IMR-90 (cell line): ENCODE measurements around the gene ADCY9. TPM values are rescaled to one million over a fixed set of nuclear protein-coding genes. Genes with fewer than 3 reads are reported as not detected.

Experiments used
- ATAC-seq: fragments of 200-7000 bp; cut with Tn5 transposase; 2 replicates; pipeline ENCODE4 v1.9.1; 2020; ENCODE audit warnings: low read depth, mild to moderate bottlenecking, moderate library complexity
- BruUV-seq: library from RNA; stranded (reverse); fragments of 400-500 nt; replicated peaks from 2 replicates; lab custom pipeline; 2021; lab: Mats Ljungman, UMichigan
- CTCF ChIA-PET: fragments of 300-600 bp; formaldehyde crosslinking; extraction: SDS; loops from one replicate; lab custom pipeline; 2021; ENCODE audit warnings: antibody characterized with exemption; lab: Yijun Ruan, JAX
- POLR2A ChIA-PET: fragments of 300-600 bp; sonication (Branson Sonifier 250); formaldehyde crosslinking; loops from one replicate; lab custom pipeline; 2022; ENCODE audit warnings: antibody characterized with exemption; ENCODE audit not compliant: unreplicated experiment; lab: Charles Lee
- DNase-seq: peaks from one replicate; pipeline ENCODE4 v3.0.0; 2013
- H2AFZ ChIP-seq: replicated peaks from 2 replicates; pipeline ENCODE3; 2013; ENCODE audit warnings: low read length, mild to moderate bottlenecking; ENCODE audit not compliant: poor library complexity
- H2AK5ac ChIP-seq: 2 replicates; pipeline ENCODE4 v1.6.1; 2013; ENCODE audit warnings: low read depth, low read length, inconsistent platforms
- H2AK9ac ChIP-seq: replicated peaks from 2 replicates; pipeline ENCODE3; 2013; ENCODE audit warnings: mild to moderate bottlenecking, low read depth, low read length, moderate library complexity; ENCODE audit not compliant: poor library complexity
- H2BK120ac ChIP-seq: 2 replicates; pipeline ENCODE4 v1.6.1; 2013; ENCODE audit warnings: low read depth, low read length, inconsistent platforms
- H2BK15ac ChIP-seq: 3 replicates; pipeline ENCODE4 v1.6.1; 2013; ENCODE audit warnings: low read depth, low read length, inconsistent platforms
- H2BK20ac ChIP-seq: 2 replicates; pipeline ENCODE4 v1.6.1; 2013; ENCODE audit warnings: low read depth, mild to moderate bottlenecking, inconsistent platforms, low read length, moderate library complexity
- H2BK5ac ChIP-seq: 2 replicates; pipeline ENCODE4 v1.6.1; 2013; ENCODE audit warnings: mild to moderate bottlenecking, low read depth, low read length, inconsistent platforms; ENCODE audit not compliant: poor library complexity, severe bottlenecking
- H3K14ac ChIP-seq: replicated peaks from 2 replicates; pipeline ENCODE4 v1.6.1; 2013; ENCODE audit warnings: low read depth, low read length, inconsistent platforms
- H3K18ac ChIP-seq: 2 replicates; pipeline ENCODE4 v1.6.1; 2013; ENCODE audit warnings: low read depth, low read length, control low read depth
- H3K23ac ChIP-seq: 2 replicates; pipeline ENCODE4 v1.6.1; 2013; ENCODE audit warnings: low read depth, low read length, inconsistent platforms
- H3K27ac ChIP-seq: 2 replicates; pipeline ENCODE4 v1.5.1; 2013; ENCODE audit warnings: mild to moderate bottlenecking, control low read depth, low read length; ENCODE audit not compliant: insufficient read depth
- H3K27me3 ChIP-seq: 2 replicates; pipeline ENCODE4 v1.6.1; 2013; ENCODE audit warnings: low read length; ENCODE audit not compliant: control insufficient read depth, insufficient read depth
- H3K36me3 ChIP-seq: 2 replicates; pipeline ENCODE4 v1.6.1; 2013; ENCODE audit warnings: low read length, mixed read lengths; ENCODE audit not compliant: control insufficient read depth, insufficient read depth
- H3K4ac ChIP-seq: 2 replicates; pipeline ENCODE4 v1.6.1; 2013; ENCODE audit warnings: low read depth, low read length, inconsistent platforms
- H3K4me1 ChIP-seq: 2 replicates; pipeline ENCODE4 v1.6.1; 2013; ENCODE audit warnings: low read length, mixed read lengths; ENCODE audit not compliant: control insufficient read depth, insufficient read depth
- H3K4me2 ChIP-seq: 2 replicates; pipeline ENCODE4 v1.6.1; 2013; ENCODE audit warnings: low read depth, mild to moderate bottlenecking, control low read depth, low read length, moderate library complexity
- H3K4me3 ChIP-seq: 2 replicates; pipeline ENCODE4 v1.5.1; 2013; ENCODE audit warnings: low read depth, mild to moderate bottlenecking, control low read depth, low read length, moderate library complexity; ENCODE audit not compliant: insufficient read depth
- H3K56ac ChIP-seq: 2 replicates; pipeline ENCODE4 v1.6.1; 2013; ENCODE audit warnings: low read length, inconsistent platforms; ENCODE audit not compliant: insufficient read depth; ENCODE audit errors: extremely low read depth
- H3K79me1 ChIP-seq, 2 experiments: 2 replicates each; pipeline ENCODE4 v1.6.1; 2013; ENCODE audit warnings: low read length in 2 of 2, inconsistent platforms in 1 of 2, low read depth in 1 of 2
- H3K9ac ChIP-seq: 2 replicates; pipeline ENCODE4 v1.6.1; 2013; ENCODE audit warnings: low read depth, low read length, control low read depth
- H3K9me1 ChIP-seq: 2 replicates; pipeline ENCODE4 v1.6.1; 2013; ENCODE audit warnings: low read length, inconsistent platforms; ENCODE audit not compliant: insufficient read depth
- H3K9me3 ChIP-seq: 2 replicates; pipeline ENCODE4 v1.6.1; 2013; ENCODE audit warnings: low read length; ENCODE audit not compliant: control insufficient read depth, insufficient read depth
- H4K20me1 ChIP-seq: 2 replicates; pipeline ENCODE4 v1.6.1; 2013; ENCODE audit warnings: low read length, inconsistent platforms; ENCODE audit not compliant: insufficient read depth
- H4K5ac ChIP-seq: 2 replicates; pipeline ENCODE4 v1.6.1; 2013; ENCODE audit warnings: mild to moderate bottlenecking, low read depth, low read length, control low read depth
- H4K8ac ChIP-seq, 2 experiments: 2 replicates each; pipeline ENCODE4 v1.6.1; 2013; ENCODE audit warnings: low read depth in 2 of 2, low read length in 2 of 2, control low read depth in 1 of 2, inconsistent platforms in 1 of 2
- H4K91ac ChIP-seq: 2 replicates; pipeline ENCODE4 v1.6.1; 2013; ENCODE audit warnings: low read depth, low read length, inconsistent platforms; ENCODE audit not compliant: insufficient read depth
- BHLHE40 ChIP-seq: fragments of 150-350 bp; IDR thresholded peaks from 2 replicates; pipeline ENCODE4 v1.6.1; 2016; ENCODE audit warnings: mild to moderate bottlenecking, low read depth, low read length
- CEBPB ChIP-seq: IDR thresholded peaks from 2 replicates; pipeline ENCODE4 v1.6.1; 2012; ENCODE audit warnings: low read depth, low read length, improper control_type of control experiment
- CHD1 ChIP-seq: IDR thresholded peaks from 2 replicates; pipeline ENCODE4 v1.6.1; 2012; ENCODE audit warnings: low read depth, low read length, improper control_type of control experiment
- CTCF ChIP-seq: conservative IDR thresholded peaks from 2 replicates; pipeline ENCODE4 v1.5.1; 2012; ENCODE audit warnings: mild to moderate bottlenecking, low read depth, low read length, improper control_type of control experiment
- ELK1 ChIP-seq: fragments of 150-350 bp; IDR thresholded peaks from 2 replicates; pipeline ENCODE4 v1.6.1; 2016; ENCODE audit warnings: low read depth, mild to moderate bottlenecking, low read length, moderate library complexity, borderline replicate concordance
- FOS ChIP-seq: fragments of 150-350 bp; IDR thresholded peaks from 2 replicates; pipeline ENCODE4 v1.6.1; 2016; ENCODE audit warnings: low read depth, low read length
- MAFK ChIP-seq: IDR thresholded peaks from 2 replicates; pipeline ENCODE4 v1.6.1; 2012; ENCODE audit warnings: low read depth, low read length, improper control_type of control experiment
- MAZ ChIP-seq: IDR thresholded peaks from 2 replicates; pipeline ENCODE4 v1.6.1; 2012; ENCODE audit warnings: low read depth, mild to moderate bottlenecking, low read length, improper control_type of control experiment, moderate library complexity, borderline replicate concordance
- MXI1 ChIP-seq: IDR thresholded peaks from 2 replicates; pipeline ENCODE4 v1.6.1; 2012; ENCODE audit warnings: low read depth, mild to moderate bottlenecking, low read length, moderate library complexity, borderline replicate concordance
- NFE2L2 ChIP-seq: fragments of 150-350 bp; IDR thresholded peaks from 2 replicates; pipeline ENCODE4 v1.6.1; 2016; ENCODE audit warnings: low read depth, mild to moderate bottlenecking, low read length
- RAD21 ChIP-seq: IDR thresholded peaks from 2 replicates; pipeline ENCODE4 v1.6.1; 2012; ENCODE audit warnings: low read length, improper control_type of control experiment
- RCOR1 ChIP-seq: IDR thresholded peaks from 2 replicates; pipeline ENCODE4 v1.6.1; 2012; ENCODE audit warnings: mild to moderate bottlenecking, low read length, improper control_type of control experiment; ENCODE audit not compliant: insufficient replicate concordance
- RFX5 ChIP-seq: IDR thresholded peaks from 2 replicates; pipeline ENCODE4 v1.8.0; 2012; ENCODE audit warnings: low read depth, mild to moderate bottlenecking, low read length, moderate library complexity
- SMC3 ChIP-seq: fragments of 150-350 bp; IDR thresholded peaks from 2 replicates; pipeline ENCODE4 v1.6.1; 2016; ENCODE audit warnings: low read depth, mild to moderate bottlenecking, antibody characterized with exemption, low read length, moderate library complexity
- USF2 ChIP-seq: fragments of 150-350 bp; IDR thresholded peaks from 2 replicates; pipeline ENCODE4 v1.6.1; 2017; ENCODE audit warnings: mild to moderate bottlenecking, antibody characterized with exemption, low read length, low read depth
- WGBS, 2 experiments: methylation state at CpG; one replicate each; pipeline versions ENCODE4 v1.1.5 to v1.1.7; 2013; ENCODE audit warnings: missing lambda C conversion rate in 2 of 2; ENCODE audit not compliant: insufficient read length in 1 of 2; ENCODE audit errors: extremely low coverage in 2 of 2; 5-methylcytosine and 5-hydroxymethylcytosine counted together
- dilution Hi-C: fragments of 300-500 bp; cut with HindIII; formaldehyde crosslinking; loops from one replicate; pipeline ENCODE4 v1.14.3; 2018; ENCODE audit warnings: low sequenced_read_pairs; ENCODE audit not compliant: unreplicated experiment
- in situ Hi-C: fragments of 300-500 bp; cut with MboI; formaldehyde crosslinking; loops from 3 replicates; pipeline ENCODE4 v1.14.3; 2019; ENCODE audit warnings: low sequenced_read_pairs, inconsistent platforms, mixed read lengths
- intact Hi-C: fragments of 100-400 bp; cut with micrococcal nuclease; formaldehyde crosslinking; loops from 2 replicates; pipeline ENCODE4 v1.10.0; 2022
- polyA plus RNA-seq, 3 experiments: library from polyadenylated mRNA; depleted of rRNA; stranded (reverse); fragments of >200 nt; gene quantifications; 2 replicates each; pipeline ENCODE4 v1.2.3, GENCODE V29; 2012; ENCODE audit warnings: low replicate concordance in 1 of 3
- total RNA-seq: library from RNA; depleted of rRNA; stranded (reverse); fragments of >200 nt; gene quantifications from 2 replicates; pipeline ENCODE4 v1.2.3, GENCODE V29; 2012

ADCY9 gene
- total and polyA plus RNA-seq, 2 of the 4 experiments (the other 2 are of a cell fraction): 5.4 to 12.5 TPM

GRCh38 chr16:3920206-3920605 is 196.0 kb downstream of the ADCY9 start:
- H2BK120ac ChIP-seq: no peak overlapping the region
- no peaks in the 10 kb centered on the region for H3K4me1 ChIP-seq
- no peak overlapping the region for H3K56ac ChIP-seq
- no peaks in the 10 kb centered on the region for H3K9me1 ChIP-seq
- WGBS, 2 experiments: 90% methylated on average over 4 of the region's 8 CpGs; no CpG with 5 or more reads in 1 of the 2 experiments
- H3K4ac ChIP-seq: no peak overlapping the region
- no peaks in the 10 kb centered on the region for H3K79me1 ChIP-seq
- H3K14ac ChIP-seq: no peak overlapping the region
- H4K20me1 ChIP-seq: no peaks in the 10 kb centered on the region
- H2AK9ac ChIP-seq: no peak overlapping the region
- no peaks in the 10 kb centered on the region for H3K27me3 ChIP-seq
- H3K9ac ChIP-seq: no peak overlapping the region
- H2BK20ac ChIP-seq: no peak overlapping the region
- H3K4me2 ChIP-seq: no peak overlapping the region
- H2AK5ac ChIP-seq: no peak overlapping the region
- H3K36me3 ChIP-seq: no peaks in the 10 kb centered on the region
- TF ChIP-seq ELK1: no peak
- TF ChIP-seq SMC3: no peak
- TF ChIP-seq FOS: no peak
- no peak for TF ChIP-seq USF2
- no peak for TF ChIP-seq CHD1
- no peak for TF ChIP-seq NFE2L2
- no peak for TF ChIP-seq BHLHE40
- TF ChIP-seq RAD21: no peak
- TF ChIP-seq MAZ: no peak
- TF ChIP-seq MAFK: no peak
- no peak for TF ChIP-seq MXI1
- TF ChIP-seq RFX5: no peak
- TF ChIP-seq CTCF: no peak
- no peak for TF ChIP-seq RCOR1
- TF ChIP-seq CEBPB: no peak
- in situ Hi-C loops: no loop called here
- dilution Hi-C loops: no loop called here
- no peak overlapping the region for H2BK5ac ChIP-seq
- H4K8ac ChIP-seq: no peak overlapping the region
- no peak overlapping the region for H3K23ac ChIP-seq
- BruUV-seq: no TSS peak
- H2BK15ac ChIP-seq: no peak overlapping the region
- ChIA-PET POLR2A (no interaction called here), CTCF (interaction anchor here (0.8 kb wide), 1 partner anchor 19 kb away, joined by 4 read pairs; no protein-coding TSS in a partner anchor)
- ATAC-seq (no peak), DNase-seq (no peak)
- no peak overlapping the region for H3K4me3 ChIP-seq
- intact Hi-C loops: no loop called here
- no peak overlapping the region for H4K91ac ChIP-seq
- H4K5ac ChIP-seq: no peak overlapping the region
- peaks cover 12% of the 10 kb centered on the region for H3K9me3 ChIP-seq
- H3K27ac ChIP-seq: no peak overlapping the region
- no peak overlapping the region for H3K18ac ChIP-seq
- H2AFZ ChIP-seq: no peak overlapping the region
